Thyroid gland (tissue), 4 donors: ENCODE measurements around the gene RAB14. TPM values are rescaled to one million over a fixed set of nuclear protein-coding genes. Genes with fewer than 3 reads are reported as not detected.
"Not testable (repeated sequence)": the region's sequence is repeated elsewhere in the genome, so short reads cannot be mapped to it uniquely, and the experiment has no call there.

Experiments
- DNase-seq, 2 donors: peaks; one replicate each; pipeline ENCODE4 v3.0.0-alpha.2; 2019
- H3K27ac ChIP-seq, 3 donors: fragments of 200-600 bp; sonication (generic); 1 replicate in 2 of 3; 2 replicates in 1 of 3; pipeline ENCODE4 v1.5.1; 2016 to 2019; ENCODE audit warnings: mild to moderate bottlenecking in 1 of 3, moderate library complexity in 1 of 3
- H3K27me3 ChIP-seq: fragments of 200-600 bp; sonication (generic); one replicate; pipeline ENCODE4 v1.5.1; 2019
- H3K36me3 ChIP-seq, 2 donors: fragments of 200-600 bp; sonication (generic); one replicate each; pipeline ENCODE4 v1.5.1; 2016 to 2019
- H3K4me1 ChIP-seq, 2 donors: fragments of 200-600 bp; sonication (generic); one replicate each; pipeline ENCODE4 v1.5.1; 2017 to 2019
- H3K4me3 ChIP-seq, 3 donors: fragments of 200-600 bp; sonication (generic); replicated peaks in 1 of 3; 1 replicate in 2 of 3; 2 replicates in 1 of 3; pipeline ENCODE4 v1.5.1; 2016; ENCODE audit warnings: mild to moderate bottlenecking in 1 of 3
- H3K9me3 ChIP-seq: fragments of 200-600 bp; sonication (generic); one replicate; pipeline ENCODE4 v1.5.1; 2017
- CTCF ChIP-seq, 6 experiments: fragments of 200-600 bp in 3 of 6; fragments of 450-650 bp in 3 of 6; sonication (generic) in 3 of 6; IDR thresholded peaks; one replicate each; pipeline ENCODE4 v1.5.1; 2016 to 2019; ENCODE audit warnings: antibody characterized with exemption in 6 of 6, mild to moderate bottlenecking in 2 of 6, inconsistent platforms in 1 of 6, moderate library complexity in 1 of 6
- POLR2A ChIP-seq, 2 donors: fragments of 450-650 bp; IDR thresholded peaks; one replicate each; pipeline ENCODE4 v1.6.1; 2017; ENCODE audit warnings: antibody characterized with exemption in 2 of 2, mild to moderate bottlenecking in 2 of 2, moderate library complexity in 1 of 2
- WGBS, 2 donors: methylation state at CpG; one replicate each; pipeline ENCODE4 v1.1.5; 2017; 5-methylcytosine and 5-hydroxymethylcytosine counted together
- intact Hi-C: fragments of 100-400 bp; cut with DNase I; formaldehyde crosslinking; loops from one replicate; pipeline ENCODE4 v1.15.1; 2023
- small RNA-seq: library from RNA; depleted of rRNA; stranded (forward); fragments of <200 nt; gene quantifications from one replicate; pipeline ENCODE3, GENCODE V24; 2016
- total RNA-seq, 4 donors: library from RNA; depleted of rRNA; stranded (reverse); fragments of >200 nt; gene quantifications; one replicate each; pipeline ENCODE4 v1.2.3, GENCODE V29; 2016

Gene RAB14
- total RNA-seq, 4 donors from 2014 or later, result 44.6 to 55.8 (median 49.1) TPM

DNA sequence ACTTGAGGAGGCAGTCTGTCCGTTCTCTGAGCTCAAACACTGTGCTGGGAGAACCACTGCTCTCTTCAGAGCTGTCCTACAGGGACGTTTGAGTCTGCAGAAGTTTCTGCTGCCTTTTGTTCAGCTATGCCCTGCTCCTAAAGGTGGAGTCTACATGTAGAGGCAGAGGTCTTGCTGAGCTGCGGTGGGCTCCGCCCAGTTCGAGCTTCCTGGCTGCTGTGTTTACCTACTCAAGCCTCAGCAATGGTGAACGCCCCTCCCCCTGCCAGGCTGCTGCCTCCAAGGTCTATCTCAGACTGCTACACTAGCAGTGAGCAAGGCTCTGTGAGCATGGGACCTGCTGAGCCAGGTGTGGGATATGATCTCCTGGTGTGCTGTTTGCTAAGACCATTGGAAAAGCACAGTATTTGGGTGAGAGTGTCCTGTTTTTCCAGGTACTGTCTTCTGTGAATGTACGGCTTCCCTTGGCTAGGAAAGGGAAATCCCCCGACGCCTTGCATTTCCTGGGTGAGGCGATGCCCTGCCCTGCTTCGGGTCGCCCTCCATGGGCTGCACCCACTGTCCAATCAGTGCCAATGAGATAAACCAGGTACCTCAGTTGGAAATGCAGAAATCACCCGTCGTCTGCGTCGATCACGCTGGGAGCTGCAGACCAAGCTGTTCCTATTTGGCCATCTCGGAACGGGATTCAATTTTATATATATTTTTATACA is 68.4 kb downstream of the RAB14 start:
- Histone ChIP-seq H3K4me1 (no peaks in the 10 kb centered on the region), H3K4me3 (no peak overlapping the region), H3K36me3 (no peaks in the 10 kb centered on the region), H3K9me3 (no peaks in the 10 kb centered on the region), H3K27ac (no peak overlapping the region), H3K27me3 (no peaks in the 10 kb centered on the region)
- peak; percentile 5 to 6 for DNase-seq
- no peak for TF ChIP-seq POLR2A (IDR thresholded peaks at IDR 0.05)
- no peak for TF ChIP-seq CTCF (IDR thresholded peaks at IDR 0.05)
- intact Hi-C loops, result no loop called here
- 85 to 93% methylated on average over 17 to 19 of the region's 19 CpGs for WGBS, 2 donors

DNA sequence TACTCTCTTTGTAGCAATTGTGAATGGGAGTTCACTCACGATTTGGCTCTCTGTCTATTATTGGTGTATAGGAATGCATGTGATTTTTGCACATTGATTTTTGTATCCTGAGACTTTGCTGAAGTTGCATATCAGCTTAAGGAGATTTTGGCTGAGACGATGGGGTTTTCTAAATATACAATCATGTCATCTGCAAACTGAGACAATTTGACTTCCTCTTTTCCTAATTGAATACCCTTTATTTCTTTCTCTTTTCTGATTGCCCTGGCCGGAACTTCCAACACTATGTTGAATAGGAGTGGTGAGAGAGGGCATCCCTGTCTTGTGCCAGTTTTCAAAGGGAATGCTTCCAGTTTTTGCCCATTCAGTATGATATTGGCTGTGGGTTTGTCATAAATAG is 72.3 kb downstream of the RAB14 start:
- DNase-seq, H3K27ac ChIP-seq, intact Hi-C loops, H3K27me3 ChIP-seq, H3K36me3 ChIP-seq, H3K9me3 ChIP-seq, H3K4me3 ChIP-seq, H3K4me1 ChIP-seq: not testable (repeated sequence)
- WGBS, 2 donors, result 83 to 91% methylated on average over 3 of the region's 3 CpGs

Small RNA genes lying within 50 kb of the gene (small RNA-seq; reads per million reads assigned to genes)
- not detected for gene RN7SL181P

Other genes with a start within 250 kb of the RAB14 start
- gene C5, start 151.6 kb downstream of the RAB14 start, total RNA-seq, result 1 to 10 TPM; 1.7 to 3.4 (median 2.8) TPM
- 10 to 100 TPM in 3 of 4 donors, 1 to 10 TPM in 1; 9.9 to 23.0 (median 15.4) TPM for gene CNTRL, start 126.9 kb downstream of the RAB14 start, total RNA-seq
- 1,000 to 10,000 TPM; 1,151 to 1,624 (median 1,443) TPM for gene GSN, start 66.3 kb upstream of the RAB14 start, total RNA-seq
- 100 to 1,000 TPM; 104 to 275 (median 142) TPM for gene STOM, start 168.4 kb upstream of the RAB14 start, total RNA-seq